ENCODE results near the gene VPS33A.
A peak's percentile ranks its signal among the peaks of the same experiment; 100 is the strongest.
"Not testable (repeated sequence)": the region's sequence is repeated elsewhere in the genome, so short reads cannot be mapped to it uniquely, and the experiment has no call there.

Gene VPS33A

DNA sequence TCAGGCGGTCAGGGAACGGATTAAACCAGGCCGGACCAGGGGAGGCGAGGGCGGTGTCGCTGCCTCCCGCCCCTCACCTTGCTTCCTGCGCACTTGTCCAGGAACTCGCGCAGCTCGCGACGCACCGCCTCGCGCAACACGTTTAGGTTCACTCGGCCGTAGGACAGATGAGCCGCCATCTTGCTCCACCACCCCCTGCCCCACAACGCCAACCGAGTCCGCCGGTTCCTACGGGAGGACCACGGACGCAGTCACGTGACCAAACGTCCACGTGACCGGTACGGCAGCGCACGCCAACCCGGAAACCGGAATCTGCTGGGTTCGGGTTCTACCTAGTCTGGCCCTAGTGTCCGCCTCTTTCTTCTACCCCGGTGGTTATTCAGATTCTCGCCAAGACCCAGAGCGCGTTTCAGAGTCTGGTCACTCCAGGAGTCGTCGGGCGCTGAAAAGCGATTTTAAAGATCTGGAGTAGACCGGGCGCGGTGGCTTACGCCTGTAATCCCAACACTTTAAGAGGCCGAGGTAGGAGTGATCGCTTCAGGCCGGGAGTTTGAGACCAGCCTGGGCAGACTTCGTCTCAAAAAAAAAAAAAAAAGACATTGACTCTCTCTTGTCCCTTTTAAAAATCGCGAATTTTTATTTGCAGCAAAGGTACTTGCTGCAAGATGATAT, at the start of gene VPS33A:
Gene VPS33A (minus strand): TSS at position 265 of the 672 bp plus-strand sequence. CDS start 86 bp downstream, at position 179.
- peak; percentile 98 for DNase-seq (ENCODE audit: low read depth)

DNA sequence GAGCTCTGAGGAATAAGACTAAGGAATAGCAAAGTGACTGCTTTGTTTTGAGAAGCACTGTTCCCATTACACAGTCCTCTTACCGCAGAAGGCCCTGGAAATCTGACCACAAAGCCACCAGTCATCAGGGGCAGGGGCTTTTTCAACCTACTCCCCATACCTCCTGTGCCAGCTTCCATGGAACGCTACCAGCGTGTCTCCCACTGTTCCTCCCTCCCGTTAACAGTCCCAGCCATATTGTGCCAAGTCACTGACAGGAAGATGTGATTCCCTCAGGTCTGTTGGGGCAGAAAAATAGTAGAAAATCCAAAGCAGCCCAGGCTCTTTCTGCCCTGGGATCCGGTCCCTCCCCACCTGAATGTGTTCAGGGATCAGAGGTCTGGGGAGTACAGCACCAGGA, 46.6 kb upstream of the VPS33A start:
- DNase-seq (ENCODE audit: low read depth) = no peak

DNA sequence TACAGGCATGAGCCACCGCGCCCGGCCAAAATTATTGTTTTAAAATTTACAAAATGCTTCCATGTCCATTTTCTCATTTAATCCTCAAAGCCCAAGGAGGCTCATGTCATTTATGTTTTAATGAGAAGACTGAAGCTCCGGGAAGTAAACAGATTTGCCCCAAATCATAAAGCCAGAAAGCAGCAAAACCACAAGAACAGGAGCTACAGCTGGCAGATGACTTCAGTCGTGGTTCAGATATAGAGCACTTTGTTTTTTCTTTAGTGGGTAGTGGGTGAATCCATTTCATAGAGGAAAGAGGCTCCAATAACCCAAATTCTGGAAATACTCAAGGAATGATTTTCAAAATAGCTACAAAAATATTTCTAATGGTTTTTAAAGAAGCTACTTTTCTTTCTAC, 45.4 kb upstream of the VPS33A start:
- DNase-seq (ENCODE audit: low read depth) = no peak

DNA sequence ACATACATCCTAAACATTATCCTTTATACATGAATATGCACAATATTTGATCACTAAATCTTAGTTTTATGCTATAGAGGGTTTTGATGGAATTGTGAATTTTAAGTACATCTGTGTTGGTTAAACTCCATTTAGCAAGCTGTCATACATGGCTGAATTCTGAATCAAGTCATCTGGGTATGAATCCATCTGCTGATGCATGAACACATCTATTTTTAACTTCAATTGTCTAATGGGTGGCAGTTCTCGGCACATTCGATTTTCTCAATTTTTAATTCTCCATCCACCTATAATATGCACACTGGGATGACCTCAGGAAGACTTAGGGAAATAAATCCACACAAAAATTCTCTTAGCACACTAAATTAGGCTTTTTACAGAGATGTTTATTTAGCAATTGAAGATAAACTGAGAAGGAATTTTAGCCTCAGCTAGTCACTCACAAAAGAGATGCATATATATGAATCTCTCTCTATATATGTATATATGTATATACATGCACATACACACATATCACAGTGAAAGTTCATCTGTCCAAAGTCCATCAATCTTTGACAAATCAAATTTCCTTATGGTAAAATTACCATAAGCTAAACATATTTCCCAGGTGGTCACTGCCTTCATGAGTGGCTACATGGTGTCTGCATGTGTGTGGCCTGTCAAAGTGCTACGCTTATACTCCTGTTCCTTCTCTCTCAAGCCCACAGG, 44.5 kb upstream of the VPS33A start:
- DNase-seq (ENCODE audit: low read depth) = no peak

DNA sequence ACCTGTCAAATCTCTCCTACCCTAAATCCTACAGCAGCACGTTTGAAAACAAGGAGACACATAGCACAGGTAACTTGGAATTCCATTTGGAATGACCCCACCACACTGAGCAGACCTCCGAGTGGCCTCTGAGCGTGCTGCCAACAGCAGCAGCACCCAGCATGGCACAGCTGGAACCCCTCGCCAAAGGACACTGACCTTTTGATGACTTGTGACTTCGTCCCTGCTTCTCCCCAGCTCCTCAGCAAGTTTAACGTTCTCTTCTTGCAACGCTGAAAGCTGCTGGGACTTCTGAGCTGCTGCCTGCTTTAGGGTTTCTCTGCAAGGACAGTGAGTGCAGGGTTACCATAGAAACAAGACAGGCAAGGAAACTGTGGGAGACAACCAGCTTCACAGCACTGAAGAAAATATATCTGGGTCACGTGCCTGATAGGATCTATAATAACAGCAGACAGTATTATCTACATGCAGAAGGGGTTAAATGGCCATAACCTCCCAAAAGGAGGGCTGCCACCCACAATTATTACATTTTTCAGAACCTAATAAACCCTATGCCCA, 43.3 kb upstream of the VPS33A start:
- DNase-seq (ENCODE audit: low read depth) = no peak

DNA sequence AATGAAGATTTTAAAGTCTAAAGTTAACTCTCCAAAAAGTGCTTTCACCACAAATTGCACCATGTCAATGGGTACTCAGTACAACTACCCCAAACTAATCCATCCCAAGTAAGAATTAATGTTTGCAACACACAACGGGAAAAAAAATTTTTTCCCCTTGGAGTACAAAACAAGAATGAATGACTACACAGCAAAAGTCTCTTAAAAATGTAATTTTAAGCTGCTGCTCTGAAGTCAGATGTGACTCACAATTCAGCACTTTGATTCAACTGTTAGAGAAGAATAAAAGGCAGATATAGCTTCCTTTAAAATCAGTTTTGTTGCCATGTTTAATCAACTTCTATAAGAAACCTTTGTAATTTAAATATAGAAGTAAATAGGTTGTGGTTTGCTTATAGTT, 42.5 kb upstream of the VPS33A start:
- peak; percentile 62 for DNase-seq (ENCODE audit: low read depth)

DNA sequence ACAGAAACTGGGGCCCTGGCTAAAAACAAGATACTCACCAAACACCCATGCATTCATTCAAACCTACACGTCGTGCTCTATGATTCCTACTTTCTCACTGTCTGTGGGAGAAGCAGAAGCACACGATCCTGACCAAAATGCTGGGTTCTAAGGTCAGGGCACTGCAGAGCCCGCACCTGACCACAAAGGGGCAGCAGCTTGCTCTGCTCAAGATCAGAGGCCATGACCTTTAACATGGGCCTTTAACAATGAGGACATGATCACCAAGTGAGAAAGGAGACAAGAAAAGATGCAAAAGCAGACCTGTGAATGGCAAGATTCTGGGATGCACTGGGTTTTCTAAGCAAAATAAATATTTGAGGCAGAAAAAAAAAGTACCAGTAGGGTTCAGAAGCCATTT, 40.1 kb upstream of the VPS33A start:
- DNase-seq (ENCODE audit: low read depth) = no peak

DNA sequence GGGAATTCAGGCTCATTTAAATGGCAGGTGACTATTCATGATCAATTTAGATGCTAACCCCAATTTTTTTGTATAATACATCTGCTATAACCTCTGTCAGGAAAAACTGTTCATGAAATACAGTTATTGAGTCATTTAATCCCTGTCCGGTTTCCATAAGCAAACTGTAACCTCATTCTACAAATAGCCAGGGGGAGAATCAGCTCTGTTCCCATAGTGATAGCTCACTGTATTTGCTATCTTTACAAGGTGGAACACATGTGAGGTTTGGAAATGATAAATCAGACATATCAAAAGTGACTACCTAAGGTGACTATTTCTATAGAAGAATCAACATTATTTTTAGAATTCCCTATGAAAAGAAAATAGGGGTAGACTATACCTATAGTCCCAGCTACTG, 38.6 kb upstream of the VPS33A start:
- no peak for DNase-seq (ENCODE audit: low read depth)

DNA sequence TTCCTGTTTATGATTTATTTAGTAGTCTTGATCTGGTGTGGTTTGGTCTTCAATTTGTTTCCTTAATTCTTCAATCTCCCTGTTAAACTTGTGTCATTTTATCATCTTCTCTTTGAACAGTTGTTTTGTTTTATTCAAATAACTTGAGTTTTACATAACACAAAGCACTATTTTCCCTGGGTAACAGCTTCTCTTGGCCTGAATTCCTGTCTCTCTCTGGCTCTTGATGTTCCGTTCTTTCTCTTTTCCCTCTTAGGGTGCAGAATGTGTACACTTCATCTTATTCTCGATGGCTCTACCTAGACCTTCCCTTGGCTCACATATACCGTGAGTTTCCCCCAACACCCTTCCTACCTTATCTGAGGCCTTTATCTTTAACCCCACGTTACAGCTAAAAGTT, 36.8 kb upstream of the VPS33A start:
- DNase-seq (ENCODE audit: low read depth) = no peak

DNA sequence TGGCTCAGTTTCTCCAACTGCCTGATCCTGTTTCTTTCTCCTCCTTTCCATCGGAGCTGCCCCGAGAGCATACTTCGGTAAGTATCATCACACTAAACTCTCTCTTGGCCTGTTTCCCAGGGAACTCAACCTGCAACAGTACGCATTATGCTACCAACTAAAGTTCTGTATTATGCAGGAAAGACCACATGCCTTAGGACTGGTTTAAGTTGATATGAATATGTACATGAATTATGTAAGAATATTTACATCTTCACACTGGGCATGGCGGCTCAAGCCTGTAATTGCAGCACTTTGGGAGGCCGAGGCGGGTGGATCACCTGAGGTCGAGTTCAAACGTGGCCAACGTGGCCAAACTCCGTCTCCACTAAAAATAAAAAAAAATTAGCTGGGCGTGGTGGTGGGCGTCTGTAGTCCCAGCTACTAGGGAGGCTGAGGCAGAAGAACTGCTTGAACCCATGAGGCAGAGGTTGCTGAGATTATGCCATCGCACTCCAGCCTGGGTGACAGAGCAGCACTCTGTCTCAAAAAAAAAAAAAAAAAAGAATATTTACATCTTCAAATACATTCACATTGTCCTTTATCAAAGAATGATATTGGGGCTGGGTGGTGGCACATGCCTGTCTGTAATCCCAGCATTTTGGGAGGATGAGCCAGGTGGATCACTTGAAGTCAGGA, 31.9 kb upstream of the VPS33A start:
- DNase-seq (ENCODE audit: low read depth) = no peak

DNA sequence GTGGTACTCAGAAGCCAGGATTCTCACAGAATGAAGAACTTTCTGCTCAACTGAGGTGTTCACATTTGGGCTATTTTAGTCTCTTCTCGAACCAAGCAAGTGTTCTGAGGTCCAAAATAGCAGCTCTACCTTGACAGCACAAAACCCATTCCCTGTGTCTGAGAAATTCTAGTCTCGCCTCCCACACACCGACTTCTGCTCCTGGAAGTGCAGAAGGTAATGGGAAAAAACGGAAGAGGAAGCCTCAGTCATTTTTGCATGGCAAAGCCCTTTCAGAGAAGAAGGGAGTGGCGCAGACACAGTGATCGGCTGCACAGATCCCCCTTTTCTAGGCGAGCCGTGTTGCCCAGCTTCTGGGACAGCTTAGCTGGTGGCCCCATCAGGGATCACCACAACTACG, 31.2 kb upstream of the VPS33A start:
- DNase-seq (ENCODE audit: low read depth) = no peak

DNA sequence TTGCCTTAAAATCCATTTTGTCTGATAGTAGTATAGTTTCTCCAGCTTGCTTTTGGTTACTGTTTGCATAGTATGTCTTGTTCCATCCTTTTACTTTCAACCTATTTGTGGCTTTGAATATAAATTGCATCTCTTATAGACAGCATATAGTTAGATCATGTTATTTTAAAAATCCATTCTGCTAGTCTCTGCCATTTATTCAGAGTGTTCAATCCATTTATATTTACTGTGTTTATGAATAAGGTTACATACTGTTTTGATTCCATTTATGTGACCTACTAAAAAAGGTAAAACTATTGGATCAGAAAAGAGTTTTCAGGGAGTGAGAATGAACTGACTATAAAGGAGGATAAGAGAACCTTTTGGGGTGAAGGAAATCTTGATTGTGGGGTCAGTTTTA, 29.6 kb upstream of the VPS33A start:
- no peak for DNase-seq (ENCODE audit: low read depth)

DNA sequence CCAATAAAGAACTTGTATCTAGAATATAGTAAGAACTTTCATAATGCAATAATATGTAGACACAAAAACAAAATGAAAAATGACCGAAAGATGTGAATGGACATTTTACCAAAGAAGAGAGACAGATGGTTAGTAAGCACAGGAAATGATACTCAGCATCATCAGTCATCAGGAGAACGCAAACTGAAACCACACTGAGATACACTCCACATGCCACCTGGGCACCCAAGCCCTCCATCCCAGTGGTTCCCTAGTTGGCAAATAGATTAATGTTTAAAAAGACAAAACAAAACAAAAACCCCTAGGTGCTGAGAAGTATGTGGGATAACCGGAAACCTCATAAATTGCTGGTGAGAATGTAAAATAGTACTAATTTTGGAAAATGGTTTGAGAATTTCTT, 26.8 kb upstream of the VPS33A start:
- no peak for DNase-seq (ENCODE audit: low read depth)

DNA sequence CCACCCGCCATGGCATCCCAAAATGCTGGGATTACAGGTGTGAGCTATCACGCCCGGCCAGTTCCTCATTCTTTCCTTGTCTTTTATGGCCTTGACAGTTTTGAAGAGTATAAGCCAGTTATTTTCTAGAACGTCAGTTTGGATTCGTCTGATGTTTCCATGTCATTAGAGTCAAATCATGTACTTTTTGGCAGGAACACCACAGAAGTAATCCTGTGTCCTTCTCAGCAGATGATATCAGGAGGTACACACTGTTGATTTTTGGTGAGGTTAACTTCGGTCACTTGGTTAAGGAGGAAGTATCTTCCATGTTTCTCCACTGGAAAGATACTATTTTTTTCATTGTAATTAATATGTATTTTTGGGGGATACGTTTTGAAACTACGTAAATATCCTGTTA, 25.1 kb upstream of the VPS33A start:
- DNase-seq (ENCODE audit: low read depth) = no peak

DNA sequence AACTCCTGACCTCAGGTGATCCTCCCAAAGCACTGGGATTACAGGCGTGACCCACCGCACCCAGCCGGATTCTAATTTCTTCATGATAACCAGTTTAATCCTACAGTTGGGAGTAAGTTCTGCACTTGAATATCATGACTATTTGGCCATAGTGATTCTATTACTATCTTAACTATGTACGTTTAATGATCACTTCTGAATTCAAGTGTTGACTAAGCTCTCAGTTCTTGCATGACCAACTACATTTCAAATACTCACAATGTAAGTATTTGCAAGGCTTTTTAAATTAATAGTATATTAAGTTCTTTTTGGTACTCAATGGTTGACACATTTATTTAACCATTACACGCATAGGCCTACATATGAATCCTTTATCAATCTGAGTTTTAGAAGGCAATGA, 17.4 kb upstream of the VPS33A start:
- no peak for DNase-seq (ENCODE audit: low read depth)

DNA sequence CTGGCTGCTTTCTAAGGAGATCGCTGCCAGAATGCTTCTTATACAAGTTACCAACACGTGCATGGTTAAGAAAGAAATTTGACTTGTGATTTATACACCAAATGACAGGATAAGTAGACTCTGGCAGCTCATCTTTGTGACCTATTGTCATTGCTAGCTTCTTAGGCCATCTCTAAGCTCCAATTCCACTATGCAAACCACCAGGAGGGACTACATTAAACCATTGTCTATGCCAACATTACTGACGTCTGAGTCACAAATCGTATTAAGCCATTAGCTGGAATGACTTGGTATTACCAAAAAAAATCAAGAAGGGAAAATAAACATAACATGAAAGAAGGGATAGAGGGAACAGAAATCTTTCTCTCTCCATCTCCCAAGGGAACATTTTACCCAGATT, 15.8 kb upstream of the VPS33A start:
- peak; percentile 74 for DNase-seq (ENCODE audit: low read depth)

DNA sequence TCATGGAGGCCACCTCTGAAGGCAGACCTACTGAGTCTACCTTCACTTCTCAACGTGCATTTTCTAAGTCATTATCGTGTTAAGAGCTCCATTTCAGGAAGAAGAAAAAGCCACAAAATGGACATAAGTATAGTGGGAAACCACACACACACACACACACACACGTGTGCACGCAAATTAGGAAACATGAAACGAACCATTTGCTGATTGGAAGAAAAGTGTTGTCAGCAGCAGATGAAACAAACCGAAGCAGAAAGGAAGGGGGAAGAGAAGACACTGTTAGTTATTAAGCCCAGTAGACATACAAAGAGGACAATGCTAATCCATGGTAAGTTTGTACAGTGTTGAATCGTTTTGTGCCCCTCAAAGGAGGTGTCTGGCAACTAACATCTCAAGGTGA, 9.9 kb upstream of the VPS33A start:
- no peak for DNase-seq (ENCODE audit: low read depth)

DNA sequence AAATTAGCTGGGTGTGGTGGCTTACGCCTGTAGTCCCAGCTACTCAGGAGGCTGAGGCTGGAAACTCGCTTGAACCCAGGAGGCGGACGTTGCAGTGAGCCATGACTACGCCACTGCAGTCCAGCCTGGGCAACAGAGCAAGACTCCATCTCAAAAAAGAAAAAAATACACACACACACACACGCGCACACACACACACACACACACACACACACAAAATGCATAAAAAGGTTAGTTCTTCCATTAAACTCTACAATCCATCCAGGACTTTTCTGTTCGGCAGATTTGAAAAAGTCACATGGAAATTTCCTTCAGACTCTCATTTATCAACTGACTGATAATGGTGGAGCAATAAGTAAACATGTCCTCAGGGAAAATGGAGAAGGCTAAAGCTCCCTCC, 9.2 kb upstream of the VPS33A start:
- DNase-seq (ENCODE audit: low read depth) = no peak

DNA sequence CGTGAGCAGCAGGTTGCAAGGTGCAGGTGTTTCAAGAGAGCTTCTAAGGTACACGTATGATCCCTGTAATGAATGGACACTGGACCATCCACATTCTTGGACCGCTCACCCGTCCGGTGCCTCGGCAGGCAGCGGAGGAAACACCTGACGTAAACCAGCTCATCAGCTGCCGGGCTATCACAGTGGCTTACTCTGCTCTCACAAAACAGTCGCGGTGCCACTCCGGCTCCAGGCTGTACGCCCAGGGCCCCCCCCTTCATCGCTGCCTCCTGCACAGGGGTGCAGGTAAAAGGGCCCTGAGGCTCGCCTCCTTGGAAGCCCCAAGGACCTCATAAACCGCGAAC, 436 bp downstream of the VPS33A start:
- peak; percentile 21 for DNase-seq (ENCODE audit: low read depth)

DNA sequence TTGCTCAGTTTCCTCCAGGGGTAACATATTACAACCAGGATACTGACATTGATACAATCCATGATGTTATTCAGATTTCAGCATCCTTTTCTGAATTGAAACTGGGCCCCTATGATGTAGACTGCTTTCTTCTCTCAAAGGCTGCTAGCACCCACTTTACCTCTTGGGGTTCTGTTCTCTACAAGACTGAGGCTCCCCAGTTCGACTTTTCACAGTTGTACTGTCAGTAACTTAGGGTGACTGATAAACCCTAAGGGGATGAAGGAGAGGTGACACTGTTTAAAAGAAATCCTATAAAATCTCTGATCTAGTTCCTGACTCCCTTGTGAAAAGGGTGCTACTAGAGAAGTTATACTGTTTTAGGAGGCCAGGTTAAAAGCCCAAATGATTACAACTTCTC, 818 bp downstream of the VPS33A start:
- no peak for DNase-seq (ENCODE audit: low read depth)

DNA sequence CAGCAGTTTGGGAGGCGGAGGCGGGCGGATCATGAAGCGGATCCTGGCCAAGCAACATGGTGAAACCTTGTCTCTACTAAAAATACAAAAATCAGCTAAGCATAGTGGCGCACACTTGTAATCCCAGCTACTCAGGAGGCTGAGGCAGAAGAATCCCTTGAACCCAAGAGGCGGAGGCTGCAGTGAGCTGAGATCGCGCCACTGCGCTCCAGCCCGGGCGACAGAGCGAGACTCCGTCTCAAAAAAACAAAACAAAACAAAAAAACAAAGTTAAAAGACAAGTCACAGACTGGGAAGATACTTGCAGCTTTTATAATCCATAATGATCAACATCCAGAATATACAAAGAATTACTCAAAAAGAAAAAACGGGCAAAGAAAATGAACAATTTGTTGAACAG, 5.6 kb downstream of the VPS33A start:
- not testable (repeated sequence) for DNase-seq (ENCODE audit: low read depth)

DNA sequence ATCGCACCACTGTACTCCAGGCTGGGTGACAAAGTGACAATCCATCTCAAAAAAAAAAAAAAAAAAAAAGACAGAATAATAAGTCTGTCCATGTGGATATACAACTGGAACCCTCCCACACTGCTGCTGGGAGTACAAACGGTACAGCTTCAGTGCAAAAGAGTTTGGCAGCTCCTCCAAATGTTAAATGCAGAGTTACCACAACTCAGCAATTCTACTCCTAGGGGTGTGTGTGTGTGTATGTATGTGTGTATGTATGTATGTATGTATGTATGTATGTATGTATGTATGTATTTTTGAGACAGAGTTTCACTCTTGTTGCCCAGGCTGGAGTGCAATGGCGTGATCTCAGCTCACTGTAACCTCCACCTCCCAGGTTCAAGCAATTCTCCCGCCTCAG, 7.4 kb downstream of the VPS33A start:
- DNase-seq (ENCODE audit: low read depth) = not testable (repeated sequence)

DNA sequence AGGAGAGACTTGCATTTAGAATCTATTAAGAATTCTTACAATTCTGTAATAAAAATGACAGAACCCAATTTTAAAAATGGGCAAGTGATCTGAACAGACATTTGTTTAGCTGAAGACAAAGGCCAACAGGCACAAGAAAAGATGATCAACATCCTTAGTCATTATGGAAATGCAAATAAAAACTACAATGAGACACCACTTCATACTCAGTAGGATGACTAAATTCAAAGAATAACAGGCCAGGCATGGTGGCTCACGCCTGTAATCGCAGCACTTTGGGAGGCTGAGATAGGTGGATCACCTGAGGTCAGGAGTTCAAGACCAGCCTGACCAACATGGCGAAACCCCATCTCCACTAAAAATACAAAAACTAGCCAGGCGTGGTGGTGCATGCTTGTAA, 7.8 kb downstream of the VPS33A start:
- DNase-seq (ENCODE audit: low read depth) = not testable (repeated sequence)
